Cerebellar cortex (tissue), 1 donor: ENCODE data around the gene TXLNA.
"Not testable (repeated sequence)": the region's sequence is repeated elsewhere in the genome, so short reads cannot be mapped to it uniquely, and the experiment has no call there.

Source experiments
- DNase-seq: peaks from one replicate; pipeline ENCODE4 v3.0.0-alpha.2; 2015; ENCODE audit warnings: low spot score

The TXLNA gene

DNA sequence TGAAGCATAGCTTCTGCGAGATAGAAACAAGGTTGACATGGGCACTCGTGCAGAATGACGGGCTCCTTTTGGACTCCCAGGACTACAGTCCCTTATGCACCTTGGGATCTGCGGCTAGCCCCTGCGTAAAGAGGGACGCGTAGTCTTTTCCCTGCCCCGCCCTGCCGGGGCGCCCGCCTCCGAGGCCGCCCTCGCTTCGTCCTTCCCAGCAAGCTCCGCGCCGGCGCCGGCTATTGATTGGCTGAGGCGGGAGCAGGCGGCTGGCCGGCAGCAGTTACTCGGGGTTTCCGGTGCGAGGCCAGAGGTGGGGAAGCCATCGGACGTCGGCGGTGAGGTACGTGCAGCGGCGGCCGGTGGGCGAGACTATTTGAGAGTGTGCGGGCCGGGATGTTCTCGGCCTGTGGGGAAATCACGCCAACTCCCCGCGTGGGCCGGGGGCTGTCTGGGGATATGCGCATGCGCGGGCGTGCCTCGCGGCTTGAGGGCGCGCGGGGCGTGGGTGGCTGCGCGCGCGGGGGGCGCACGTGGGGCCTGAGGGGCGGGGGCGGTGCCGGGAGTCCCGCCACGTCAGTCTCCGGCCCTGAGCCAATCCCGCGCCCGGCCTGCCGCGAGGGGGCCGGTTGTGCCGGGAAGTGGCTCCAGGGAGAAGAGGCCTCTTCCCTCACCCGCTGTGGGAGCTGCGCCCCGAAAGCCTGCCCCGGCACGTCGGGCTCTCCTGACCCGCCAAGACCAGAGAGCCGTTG, at the start of gene TXLNA:
TSS of gene TXLNA (plus strand) at position 233 of the 743 bp plus-strand sequence. CDS start 671 bp downstream, outside the sequence.
- DNase-seq = peak; percentile 91

DNA sequence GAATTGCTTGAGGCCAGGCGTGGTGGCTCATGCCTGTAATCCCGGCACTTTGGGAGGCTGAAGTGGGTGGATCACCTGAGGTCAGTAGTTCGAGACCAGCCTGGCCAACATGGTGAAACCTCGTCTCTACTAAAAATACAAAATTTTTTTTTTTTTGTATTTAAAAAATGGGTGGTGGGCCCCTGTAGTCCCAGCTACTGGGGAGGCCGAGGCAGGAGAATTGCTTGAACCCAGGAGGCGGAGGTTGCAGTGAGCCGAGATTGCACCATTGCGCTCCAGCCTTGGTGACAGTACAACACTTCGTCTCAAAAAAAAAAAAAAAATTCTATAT, 45.6 kb upstream of the TXLNA start:
- DNase-seq = not testable (repeated sequence)

DNA sequence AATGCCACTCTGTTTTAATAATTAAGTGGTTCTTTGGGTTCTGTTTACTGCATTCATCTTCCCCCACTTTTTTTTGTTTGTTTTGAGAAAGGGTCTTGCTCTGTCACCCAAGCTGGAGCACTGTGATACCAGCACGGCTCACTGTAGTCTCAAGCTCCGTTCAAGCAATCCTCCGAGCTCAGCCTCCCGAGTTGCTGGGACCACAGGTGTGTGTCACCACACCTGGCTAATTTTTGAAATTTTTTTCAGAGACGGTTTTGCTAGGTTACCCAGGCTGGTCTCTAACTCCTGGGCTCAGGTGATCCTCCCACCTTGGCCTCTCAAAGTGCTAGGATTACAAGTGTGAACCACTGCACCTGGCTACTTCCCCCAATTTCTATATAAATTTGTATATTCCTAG, 42.4 kb upstream of the TXLNA start:
- DNase-seq = no peak

DNA sequence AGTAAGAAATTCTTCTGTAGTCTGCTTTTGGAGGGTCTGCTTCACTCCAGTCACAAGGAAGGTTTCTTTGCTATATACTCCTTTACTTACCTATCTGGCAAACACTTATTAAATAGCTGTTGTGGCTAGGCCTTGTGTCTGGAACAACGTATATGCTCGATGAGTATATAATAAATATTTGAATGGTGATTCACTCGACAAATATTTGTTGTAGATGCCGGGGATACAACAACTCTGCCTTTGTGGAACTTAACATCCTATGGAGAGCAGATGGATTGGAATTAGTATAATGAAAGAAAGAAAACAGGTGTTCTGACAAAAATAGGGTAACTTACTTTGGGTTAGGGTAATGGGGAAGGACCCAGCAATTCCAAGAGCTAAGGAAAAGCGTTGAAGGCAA, 40.5 kb upstream of the TXLNA start:
- no peak for DNase-seq

DNA sequence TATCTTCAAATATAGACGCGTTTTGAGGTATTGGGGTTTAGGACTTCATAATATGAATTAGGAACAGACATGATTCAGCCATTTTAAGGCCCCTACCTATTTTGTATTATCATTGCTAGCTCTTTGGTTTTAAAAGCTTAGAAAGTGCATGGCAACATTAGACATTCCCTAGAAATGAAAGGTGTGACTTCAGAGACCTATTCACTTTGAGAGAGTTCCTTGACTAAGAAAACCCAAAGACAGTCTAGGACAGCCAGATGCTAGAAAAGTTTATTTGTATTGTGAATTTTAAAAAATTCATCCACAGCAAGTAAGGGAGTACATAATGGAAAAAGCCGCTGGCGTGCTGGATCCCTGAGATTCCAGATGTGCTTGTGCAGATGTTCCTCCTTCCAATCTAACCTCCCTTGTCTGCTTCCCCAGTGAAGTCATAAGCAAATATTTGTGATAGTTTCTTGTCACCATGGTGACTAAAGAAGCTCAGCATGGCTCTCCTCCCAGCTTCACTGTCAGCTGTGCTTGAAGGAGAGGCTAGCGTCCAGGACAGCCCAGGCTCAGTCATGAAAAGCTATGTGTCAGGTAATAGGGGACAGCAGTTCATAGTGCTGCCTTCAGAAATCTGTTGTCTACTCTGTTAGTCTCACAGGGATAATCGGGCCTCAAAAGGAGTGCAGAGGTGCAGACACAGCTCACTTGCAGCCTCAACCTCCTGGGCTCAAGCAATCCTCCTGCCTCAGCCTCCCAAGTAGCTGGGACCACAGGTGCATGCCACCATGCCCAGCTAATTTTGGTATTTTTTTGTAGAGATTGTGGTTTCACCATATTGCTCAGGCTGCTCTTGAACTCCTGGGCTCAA, 36.8 kb upstream of the TXLNA start:
- peak; percentile 28 for DNase-seq

DNA sequence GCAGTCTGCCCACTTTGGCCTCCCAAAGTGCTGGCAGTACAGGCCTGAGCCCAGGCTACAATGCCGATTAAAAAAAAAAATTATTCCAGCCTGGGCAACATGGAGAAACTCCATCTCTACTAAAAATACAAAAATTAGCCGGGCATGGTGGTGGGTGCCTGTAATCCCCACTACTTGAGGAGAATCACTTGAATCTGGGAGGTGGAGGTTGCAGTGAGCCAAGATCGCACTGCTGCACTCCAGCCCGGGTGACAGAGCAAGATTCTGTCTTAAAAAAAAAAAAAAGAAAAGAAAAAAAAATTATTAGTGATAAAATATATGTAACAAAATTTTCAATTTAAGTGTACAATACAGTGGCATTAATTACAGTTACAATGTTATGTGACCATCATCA, 36.2 kb upstream of the TXLNA start:
- DNase-seq = not testable (repeated sequence)

DNA sequence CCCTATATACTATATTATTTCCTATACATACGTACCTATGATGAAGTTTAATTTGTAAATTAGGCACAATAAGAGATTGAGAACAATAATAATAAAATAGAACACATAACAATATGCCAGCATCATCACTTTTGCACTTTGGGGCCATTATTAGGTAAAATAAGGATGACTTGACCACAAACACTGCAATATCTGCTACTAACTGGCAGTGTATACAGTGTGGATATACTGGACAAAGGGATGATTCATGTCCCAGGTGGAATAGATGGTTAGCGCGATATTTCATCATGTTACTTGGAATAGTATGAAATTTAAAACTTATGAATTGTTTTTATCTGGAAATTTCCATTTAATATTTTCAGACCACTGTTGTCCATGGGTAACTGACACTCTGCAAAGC, 35.4 kb upstream of the TXLNA start:
- no peak for DNase-seq

DNA sequence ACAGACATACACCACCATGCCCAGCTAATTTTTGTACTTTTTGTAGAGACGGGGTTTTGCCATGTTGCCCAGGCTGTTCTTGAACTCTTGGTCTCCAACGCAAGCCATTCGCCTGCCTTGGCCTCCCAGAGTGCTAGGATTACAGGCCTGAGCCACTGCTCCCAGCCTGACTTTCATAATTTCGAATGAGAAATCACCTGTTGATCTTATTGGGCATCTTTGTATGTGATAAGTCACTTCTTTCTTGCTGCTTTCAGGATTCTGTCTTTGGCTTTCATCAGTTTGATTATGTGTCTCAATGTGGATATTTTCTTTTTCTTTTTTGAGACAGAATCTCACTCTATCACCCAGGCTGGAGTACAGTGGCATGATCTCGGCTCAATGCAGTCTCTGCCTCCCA, 31.7 kb upstream of the TXLNA start:
- DNase-seq = not testable (repeated sequence)

DNA sequence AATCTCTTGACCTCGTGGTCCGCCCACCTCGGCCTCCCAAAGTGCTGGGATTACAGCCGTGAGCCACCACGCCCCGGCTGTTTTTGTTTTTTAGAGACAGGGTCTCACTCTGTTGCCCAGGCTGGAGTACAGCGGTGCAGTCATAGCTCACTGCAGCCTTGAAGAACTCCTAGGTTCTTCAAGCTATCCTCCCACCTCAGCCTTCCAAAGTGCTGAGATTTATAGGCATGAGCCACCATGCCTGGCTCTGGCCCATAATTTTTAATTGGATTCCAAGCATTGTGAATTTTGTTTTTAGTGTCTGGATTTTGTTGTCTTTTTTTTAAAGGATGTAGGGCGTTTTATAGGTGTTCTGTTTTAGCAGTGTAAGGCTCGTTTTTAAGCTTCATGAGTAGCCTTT, 28.6 kb upstream of the TXLNA start:
- no peak for DNase-seq

DNA sequence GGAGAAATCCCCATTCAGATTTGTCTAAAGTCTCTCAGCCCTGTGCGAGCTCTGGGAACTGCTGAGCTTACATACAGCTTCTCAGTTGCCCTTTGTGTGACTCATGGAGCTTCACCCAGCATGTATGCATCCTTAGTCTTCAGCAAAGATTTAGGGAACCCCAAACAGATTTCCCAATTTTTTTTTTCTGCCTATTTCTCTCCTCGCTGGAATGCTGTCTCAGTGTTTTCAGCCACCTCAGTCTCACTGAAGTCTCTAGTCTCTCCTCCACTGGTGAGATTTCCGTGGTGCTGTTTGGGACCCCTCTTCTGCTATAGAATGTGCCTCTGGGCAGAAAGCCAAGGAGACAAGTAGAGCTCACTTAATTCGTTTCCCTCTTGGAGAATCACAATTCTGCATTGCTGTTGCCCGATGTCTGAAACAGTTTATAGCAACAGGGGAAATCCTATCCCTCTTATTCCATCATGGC, 28.1 kb upstream of the TXLNA start:
- DNase-seq = peak; percentile 30

DNA sequence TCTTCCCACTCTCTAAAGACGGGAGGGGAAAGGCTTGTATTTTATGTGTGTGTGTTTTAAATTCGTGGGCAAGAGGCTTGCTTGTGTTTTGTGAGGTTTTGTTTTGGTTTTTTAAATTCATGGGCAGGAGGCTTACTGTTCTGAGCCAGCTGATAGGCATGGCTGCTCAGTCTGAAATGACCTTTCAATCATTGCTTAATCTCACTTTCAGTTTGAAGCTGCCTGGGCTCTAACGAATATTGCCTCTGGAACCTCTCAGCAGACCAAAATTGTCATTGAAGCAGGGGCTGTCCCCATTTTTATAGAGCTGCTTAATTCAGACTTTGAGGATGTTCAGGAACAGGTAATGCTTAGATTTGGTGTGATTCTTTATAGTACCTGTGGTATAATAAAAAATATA, 20.3 kb upstream of the TXLNA start:
- no peak for DNase-seq

DNA sequence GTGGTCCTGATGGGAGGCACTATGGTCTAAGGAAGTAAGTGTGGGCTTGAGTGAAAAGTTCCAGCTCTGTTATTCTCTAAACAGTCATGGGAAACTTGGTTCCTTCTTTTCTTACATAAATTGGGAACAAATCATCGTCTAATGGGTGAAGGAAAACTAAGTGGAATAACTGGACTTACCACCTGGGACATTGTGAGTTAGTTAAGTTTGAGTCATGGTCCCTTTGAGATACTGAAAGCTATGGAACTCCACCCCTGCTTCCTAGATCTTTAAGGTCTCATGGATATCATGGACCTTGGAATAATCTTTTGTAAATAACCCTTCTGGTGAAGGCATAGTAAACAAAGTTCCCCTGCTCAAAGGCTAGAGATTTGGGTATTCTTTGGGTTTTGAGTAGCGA, 16.1 kb upstream of the TXLNA start:
- DNase-seq = no peak

DNA sequence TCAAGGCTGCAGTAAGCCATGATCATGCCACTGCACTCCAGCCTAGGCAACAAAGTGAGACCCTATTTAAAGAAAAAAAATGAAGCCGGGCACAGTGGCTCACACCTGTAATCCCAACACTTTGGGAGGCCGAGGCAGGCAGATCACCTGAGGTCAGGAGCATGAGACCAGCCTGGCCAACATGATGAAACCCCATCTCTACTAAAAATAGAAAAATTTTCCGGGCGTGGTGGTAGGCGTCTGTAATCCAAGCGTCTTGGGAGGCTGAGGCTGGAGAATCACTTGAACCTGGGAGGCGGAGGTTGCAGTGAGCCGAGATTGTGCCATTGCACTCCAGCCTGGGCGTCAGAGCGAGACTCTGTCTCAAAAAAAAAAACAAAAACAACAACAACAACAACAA, 13.8 kb upstream of the TXLNA start:
- not testable (repeated sequence) for DNase-seq

DNA sequence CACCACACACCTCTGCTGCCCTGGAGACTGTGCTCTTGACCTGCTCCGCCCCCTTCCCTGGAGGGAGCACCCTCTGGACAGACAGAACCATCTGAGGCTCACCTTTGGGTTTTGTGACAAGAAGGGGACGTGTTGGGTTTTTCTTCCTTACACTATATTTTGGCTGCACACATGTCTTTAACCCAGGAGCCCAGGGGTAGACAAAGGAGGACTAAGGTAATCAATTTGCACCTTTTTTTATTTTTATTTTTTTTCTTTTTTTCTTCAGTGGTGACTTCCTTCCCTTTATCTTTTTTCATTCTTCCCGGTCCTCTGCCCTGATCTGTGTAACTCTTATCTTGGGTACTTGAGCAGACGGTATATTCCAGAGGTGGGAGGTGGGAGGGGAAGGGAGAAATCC, 8.5 kb upstream of the TXLNA start:
- DNase-seq = no peak

DNA sequence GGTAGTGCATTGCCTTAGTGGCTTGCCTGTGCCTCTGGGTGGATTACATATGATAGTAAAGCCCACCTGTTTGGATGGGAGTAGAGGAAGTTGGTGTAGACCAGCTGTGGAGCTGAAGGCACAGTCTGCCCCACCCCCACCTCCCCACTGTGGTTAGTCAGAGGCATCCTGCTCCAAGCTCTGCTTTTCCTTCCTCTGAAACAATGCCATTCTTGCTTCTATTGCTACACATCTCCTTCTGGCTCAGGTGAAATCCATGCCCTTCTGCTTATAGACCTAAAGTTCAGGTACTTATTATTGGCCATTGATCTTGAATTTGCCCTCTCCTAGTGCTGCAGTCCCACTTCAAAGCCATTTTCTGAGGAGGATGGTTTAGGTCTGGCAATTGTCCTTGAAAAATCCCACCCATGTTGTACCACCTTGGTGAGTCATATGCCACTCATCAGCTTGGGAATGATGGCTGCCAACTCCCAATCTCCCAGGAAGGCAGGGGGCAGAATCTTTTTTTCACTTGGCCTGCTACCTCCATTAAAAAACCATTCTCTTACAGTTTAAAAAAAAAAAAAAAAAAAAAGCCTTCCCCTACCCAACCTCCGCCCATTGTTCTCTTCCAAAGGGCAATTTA, 6.7 kb upstream of the TXLNA start:
- no peak for DNase-seq

DNA sequence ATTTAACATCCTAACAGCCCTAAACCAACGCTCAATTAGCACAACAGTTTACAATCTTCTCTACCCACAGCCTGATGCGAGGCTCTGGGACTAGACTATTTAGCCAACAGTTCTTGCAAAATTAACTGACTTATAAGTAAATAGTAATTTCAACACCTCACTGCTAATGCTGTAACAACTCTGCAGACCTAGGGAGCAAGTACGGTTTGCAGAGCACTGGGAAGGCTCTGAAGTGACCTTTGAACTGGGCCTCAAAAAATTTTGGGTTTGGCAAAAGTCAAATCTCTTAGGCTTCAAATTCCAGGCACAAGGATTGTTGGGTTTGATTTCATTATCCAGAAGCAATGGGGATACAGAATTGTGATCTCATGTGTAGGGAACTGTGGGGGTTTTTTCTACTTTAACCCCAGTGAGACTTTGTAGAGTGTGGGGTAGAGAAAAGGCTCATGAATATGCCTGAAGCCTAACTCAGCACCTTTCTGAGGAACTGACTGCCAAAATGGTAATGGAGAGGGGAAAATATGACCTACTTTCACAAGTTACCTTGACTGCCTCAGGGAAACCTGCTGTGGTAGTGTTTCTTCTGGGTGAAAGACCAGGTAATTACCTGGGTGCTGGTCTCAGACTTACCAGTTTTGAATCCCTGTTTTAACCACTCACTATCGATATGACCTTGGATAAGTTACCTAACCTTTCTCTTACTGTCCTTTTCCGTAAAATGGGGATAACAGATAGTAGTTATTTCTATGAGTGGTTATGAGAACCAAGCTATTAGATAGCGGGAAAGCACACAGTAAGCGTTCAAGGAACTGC, 889 bp upstream of the TXLNA start:
- DNase-seq = no peak

DNA sequence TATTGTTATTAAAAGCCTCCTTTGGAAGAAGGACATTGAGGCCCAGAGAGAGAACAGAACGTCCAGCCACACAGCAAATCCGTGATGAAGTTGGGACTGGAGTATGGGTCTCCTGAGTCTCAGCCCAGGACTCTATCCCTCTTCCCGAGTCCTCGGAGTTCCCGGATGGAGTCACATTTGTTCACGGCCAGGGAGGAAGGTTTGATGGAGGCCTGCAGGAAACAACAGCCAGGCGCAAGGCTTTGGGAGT, 357 bp upstream of the TXLNA start:
- DNase-seq = no peak

DNA sequence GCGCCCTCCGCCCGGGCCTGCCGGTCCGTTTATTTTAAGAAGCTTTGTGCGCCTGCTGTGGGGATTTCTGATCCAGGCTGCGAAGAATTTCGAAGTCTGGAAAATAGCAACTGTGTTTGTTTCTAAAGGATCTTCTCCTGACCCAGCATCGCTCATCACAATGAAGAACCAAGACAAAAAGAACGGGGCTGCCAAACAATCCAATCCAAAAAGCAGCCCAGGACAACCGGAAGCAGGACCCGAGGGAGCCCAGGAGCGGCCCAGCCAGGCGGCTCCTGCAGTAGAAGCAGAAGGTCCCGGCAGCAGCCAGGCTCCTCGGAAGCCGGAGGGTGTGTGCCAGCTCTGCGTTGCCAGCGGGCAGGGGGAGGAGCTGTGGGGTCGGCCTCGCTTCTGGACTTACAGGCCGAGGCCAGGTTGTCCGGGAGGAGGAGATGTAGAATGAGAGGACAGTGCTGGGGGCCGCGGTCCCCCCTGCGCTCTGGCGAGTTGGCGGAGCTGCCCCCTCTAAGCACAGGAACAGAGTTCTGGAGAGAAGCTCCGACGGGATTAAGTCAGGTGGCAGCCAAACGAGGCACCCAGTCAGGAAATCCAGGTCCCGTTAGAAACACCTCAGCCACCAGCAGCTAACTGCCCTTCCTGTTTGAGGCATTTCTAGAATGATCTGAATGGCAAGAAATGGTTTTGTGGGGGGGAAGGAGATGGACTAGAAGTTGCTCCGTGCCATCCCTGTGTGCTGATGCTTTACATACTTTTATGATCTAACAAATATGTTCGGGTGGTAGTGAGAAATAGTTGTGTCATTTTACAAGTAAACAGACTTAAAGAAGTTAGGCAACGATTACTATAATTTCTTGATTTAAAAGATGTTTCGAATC, 948 bp downstream of the TXLNA start:
- peak; percentile 30 for DNase-seq

DNA sequence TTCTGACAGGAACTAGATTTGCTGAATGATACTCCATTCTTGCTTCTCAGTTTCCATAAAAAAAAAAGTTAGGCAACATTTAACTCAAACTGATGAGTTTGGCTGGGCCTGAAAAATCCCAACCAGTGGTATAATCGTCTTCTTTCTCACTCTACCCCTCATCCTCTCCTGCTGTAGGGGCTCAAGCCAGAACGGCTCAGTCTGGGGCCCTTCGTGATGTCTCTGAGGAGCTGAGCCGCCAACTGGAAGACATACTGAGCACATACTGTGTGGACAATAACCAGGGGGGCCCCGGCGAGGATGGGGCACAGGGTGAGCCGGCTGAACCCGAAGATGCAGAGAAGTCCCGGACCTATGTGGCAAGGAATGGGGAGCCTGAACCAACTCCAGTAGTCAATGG, 1.6 kb downstream of the TXLNA start:
- DNase-seq = no peak

DNA sequence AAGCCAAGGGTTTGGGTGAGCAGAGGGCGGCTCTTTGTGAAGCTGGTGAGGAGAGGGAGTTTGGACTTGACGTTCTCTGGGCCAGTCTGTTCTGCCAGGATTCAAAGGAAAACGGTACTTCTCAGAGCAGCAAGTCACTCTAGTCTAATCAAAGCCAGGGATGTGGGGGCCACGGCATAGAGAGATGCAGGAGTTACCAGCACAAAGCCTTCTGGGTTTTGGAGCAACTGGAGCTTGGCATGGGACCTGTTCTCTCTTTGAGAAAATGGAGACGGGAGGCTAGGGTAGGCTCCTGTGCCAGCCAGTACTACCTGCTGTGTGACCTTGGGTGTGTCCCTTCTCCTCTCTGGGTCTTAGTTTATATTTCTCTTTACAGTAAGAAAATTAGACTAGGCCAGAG, 2.1 kb downstream of the TXLNA start:
- no peak for DNase-seq

DNA sequence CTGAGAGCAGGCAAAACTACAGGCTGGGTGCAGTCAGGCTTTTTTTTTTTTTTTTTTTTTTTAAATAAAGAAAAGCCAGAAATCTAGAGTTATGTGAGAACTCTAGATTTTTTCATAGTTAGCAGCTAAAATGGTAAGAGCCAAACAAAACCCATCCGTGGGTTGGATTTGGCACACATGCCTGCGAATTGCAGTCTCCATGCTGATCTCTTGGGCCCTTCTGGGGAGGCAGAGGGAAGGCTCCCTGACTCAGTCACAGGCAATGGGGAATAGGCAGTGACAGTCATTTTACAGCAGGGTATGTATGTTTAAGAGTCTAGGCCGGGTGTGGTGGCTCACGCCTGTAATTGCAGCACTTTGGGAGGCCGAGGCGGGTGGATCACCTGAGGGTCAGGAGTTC, 2.6 kb downstream of the TXLNA start:
- DNase-seq = no peak
